NK-92 treated with Interleukin-12 subunit alpha and Interleukin-12 subunit beta, amount 100 ng/mL, for 24 hours (cell line): Measurements from ENCODE around the gene PROP1.
"Not testable (repeated sequence)": the region's sequence is repeated elsewhere in the genome, so short reads cannot be mapped to it uniquely, and the experiment has no call there.

Source experiments
- DNase-seq: peaks from one replicate; lab custom pipeline; 2025; lab: John Stamatoyannopoulos, UW

Gene PROP1

DNA sequence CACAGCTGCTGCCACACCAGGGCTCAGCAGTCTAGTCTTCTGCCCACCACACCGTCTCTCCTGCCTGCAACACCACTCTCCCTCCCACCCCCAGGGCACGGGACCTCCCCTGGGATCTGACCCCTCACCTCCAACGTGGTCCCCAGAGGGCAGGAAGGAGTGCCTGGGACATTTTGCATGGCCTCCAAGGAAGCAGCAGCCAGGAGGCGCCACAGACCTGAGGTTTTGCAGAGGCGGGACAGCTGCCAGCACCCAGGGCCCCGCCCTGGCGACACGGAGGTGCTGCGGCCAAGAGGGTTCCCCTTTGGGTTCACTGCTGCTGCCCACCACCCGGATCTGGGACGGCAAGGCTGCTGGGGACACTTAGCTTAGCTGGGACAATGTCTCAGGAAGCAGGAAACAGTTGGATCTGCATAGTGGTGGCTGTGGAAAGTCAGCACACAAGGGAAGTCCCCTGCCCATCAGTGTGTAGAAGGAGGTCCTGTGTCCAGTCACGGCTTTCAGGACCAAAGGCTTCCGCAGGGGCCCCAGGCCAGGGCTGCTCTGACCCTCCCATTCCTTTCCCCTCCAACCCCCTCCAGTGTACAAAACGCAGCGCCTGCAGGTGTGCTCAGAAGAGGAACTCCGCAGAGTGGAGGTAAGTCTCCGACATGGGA lies 13.8 kb downstream of the PROP1 start:
- no peak for DNase-seq

DNA sequence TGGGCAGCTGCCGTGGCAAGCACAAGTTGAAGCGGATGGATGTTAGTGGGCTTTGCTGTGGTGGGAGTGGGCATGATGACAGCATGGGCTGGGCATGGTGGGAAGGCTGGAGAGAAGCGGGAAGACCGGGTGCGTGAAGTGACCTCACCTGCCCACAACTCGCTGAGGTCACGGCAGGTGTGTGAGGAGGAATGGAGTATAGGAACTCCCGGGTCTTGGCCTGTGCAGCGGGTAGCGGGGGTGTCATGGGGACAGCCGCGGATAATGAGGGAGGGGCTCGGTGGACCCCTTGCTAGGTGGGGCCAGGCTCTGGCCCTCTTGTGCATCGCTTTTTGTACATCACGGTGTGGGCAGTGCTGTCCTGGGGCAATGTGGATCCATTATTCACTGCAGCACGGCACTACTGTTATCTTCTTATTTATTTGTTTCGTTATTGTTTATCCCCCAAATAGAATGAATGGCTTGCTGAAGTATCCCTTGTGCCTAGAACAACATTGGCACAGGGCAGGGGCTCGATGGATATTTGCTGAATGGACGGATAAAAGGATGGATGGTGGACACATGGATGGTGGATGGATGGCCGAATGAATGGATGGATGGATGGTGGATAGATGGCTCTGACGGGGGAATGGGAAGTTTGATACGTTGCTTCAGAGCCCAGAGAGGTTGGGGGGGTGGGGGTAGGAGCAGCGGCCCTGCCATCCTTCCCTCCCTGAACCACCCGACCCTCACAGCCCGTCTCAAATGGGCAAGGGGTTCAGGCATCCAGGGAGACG lies 14.6 kb downstream of the PROP1 start:
- DNase-seq = no peak

DNA sequence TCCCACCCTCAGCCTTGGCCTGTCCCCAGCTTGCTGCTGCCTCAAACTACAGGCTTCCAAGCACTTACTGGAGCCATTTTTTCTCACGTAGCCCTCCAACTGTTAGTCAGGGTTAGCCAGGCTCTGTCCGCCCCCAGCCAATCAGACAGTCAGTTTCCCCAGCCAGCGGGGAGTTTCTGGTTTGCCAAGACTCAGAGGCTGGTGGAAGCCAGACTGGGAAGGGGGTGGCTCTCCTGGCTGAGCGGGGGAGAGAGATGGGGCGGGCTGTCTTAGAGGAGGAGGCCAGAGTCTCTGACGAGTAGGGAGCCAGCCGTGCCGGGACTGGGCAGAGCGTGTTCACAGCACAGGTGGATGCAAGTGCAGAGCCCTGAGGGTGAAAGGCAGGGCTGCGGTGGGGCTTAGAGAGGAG lies 15.3 kb downstream of the PROP1 start:
- DNase-seq = no peak

DNA sequence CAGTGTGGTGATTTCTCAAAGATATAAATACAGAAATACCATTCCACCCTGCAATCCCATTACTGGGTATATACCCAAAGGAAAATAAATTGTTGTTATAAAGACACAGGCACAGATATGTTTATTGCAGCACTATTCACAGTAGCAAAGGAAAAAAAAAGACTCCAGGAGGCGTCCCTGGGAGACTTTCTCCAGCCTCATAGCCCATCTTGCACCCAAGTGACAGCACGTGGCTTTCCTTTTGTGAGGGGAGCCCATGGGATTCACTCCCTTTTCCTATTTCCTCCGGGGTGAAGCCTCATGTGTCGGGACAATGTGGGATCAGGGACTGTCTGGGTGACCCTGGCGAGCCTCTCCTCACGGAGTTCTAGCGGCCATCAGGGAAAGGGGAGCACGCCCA lies 18.4 kb downstream of the PROP1 start:
- DNase-seq = not testable (repeated sequence)

DNA sequence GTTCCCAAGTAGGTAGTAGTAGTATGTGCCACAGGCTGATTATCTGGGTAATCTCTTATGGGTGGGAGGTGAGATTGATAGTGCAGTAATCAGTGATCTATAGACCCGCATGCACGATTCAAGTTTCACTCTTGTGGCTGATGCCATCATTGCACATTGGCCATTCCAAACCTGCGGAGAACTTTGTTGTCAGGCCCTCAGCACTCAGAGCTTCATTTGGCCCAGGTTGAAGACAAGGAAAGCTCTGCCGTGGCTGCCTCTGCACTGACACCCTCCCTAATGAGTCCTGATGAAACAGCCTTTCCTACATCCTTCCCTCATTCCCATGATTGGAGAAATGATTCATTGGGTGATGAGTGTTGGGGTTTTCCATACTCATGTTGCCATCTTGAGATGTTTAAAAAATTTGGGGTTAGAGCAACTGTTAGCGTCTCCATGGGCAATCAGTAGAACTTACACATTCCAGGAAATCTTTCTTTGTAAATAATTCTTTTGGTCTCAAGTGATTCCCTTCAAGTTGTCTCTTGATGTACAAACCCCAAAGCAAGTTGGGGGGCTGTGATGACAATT lies 22.9 kb downstream of the PROP1 start:
- DNase-seq = no peak

DNA sequence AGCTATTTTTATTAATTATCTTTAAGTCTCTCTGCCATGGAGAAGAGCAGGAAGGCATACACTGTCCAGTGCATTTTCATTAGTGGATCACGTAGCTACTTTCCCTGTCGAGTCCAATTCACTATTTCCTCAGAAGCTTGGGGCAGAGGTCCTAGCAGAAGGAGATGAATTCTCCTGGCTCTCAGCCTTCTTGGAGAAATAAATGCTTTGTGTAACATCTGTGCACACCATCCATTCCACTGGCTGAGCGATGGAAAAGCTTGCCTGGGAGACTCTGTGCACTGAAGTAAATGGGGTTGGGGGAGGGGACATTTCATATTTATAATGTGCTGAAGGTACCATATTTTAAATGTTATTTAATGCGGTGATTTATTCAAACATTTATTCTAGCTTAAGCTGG lies 23.4 kb downstream of the PROP1 start:
- DNase-seq = no peak

DNA sequence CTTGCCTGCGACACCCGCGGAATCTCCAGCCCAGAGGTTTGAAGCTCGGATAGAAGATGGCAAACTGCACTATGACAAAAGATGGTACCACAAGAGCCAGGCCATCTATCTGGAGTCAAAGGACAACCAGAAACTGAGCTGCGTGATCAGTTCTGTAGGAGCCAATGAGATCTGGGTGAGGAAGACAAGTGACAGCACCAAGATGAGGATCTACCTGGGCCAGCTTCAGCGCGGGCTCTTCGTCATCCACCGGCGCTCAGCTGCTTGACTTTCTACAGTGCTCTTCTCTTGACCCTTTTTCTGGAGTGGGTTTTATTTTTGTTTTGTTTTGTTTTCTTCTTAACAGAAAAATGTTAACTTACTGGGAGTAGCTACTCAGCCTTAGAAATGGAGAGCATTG lies 24.0 kb downstream of the PROP1 start:
- DNase-seq = not testable (repeated sequence)

DNA sequence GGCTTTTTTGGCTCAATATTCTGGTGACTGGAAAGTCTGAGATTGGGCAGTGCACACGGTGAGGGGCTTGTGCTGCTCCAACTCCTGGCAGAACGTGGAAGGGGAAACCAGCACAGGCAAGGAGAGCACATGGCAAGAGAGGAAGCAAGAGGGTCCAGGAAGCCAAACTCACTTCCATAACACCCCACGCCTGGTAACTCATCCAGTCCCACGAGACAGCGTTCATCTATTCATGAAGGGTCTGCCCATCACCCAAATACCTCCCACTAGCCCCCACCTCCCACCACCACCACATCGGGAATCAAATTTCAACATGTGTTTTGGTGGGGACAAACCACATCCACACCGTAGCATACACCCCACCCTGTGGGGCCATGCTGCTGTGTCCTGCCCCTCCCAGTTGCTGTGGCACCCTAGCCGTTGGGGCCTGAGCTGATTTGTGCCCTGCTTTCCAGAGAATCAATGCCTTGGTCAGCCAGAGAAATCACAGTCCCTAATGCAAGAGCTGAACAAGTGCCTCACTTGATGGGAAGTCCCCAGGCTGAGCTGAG lies 27.3 kb downstream of the PROP1 start:
- no peak for DNase-seq

DNA sequence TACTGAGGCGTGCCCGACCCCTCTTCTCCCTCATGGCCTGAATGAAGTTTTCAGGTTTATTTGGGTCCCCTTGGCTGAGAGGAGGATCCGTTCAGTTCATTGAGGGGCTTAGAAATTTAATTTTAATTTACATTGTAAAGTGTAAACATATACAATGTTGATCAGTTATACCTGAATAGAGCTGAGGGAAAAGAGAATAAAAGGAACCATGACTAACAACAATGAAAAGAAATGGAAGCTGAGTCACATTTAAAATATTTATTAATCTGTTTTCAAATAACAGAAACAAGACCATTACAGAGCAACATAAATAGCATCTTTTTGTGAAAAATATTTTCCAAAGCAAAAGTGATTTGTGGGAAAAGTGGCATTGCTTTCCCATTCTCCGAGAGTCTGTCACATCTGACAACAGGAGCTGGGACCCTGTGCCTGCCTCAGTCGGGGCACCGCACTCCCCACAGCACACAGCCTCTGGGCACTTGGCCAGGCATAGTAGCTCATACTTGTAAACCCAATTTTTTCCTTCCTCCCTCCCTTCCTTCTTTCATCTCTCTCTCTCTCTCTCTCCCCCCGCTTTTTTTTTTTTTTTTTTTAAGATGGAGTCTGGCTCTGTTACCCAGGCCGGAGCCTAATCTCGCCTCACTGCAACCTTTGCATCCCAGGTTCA lies 28.7 kb downstream of the PROP1 start:
- no peak for DNase-seq

DNA sequence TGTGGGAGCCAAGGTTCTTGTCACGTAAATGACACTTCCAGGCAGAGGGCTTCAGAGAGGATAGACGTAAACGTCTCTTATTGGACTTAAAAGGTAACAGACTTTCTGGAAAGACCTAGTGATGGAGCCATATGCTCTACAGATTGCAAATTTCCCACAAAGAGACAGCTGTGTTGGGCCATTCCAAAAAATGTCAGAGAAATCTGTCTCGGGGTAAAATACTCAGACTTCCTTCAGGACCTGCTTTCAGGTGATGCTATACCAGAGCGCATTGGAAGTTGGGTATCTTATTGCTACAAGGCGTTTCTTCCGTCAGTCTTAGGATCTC lies 29.2 kb downstream of the PROP1 start:
- no peak for DNase-seq

DNA sequence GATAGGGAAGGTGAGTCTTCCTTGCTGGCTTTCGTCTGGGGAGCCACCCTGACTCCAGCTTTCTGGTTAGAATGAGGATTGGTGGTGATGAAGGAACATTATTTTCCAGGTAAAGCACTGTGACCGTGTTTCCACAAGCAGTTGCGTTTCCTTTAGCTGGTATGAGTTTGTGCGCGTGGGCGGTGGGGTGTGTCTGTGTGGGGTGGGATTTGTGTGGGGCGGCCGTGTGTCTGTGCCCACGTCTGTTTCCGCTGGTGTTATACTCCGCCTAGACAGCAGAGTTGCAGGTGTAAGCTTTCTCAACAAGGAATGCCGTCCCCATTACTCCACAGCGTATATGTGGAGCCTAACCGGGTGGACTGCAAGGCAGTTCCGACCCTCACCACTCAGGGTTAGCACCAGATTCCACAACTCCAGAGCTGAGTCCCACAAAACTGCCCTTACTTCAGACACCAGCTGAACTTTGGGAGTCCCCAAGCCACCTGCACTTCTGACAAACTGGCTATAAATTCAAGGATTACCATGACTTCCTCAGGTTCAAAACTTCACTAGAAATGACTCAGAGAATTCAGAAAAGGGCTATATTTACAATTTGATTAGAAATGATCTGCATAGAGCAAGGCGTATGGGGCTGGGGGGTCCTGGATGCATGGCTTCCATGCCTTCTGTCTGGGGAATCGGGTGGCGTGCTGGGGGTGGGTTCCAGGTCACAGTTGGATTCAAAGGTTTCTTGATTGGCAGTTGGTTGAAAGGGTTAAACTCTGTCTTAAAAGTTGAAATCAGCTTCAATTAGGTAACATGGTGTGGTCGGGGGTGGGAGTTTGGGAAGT lies 29.8 kb downstream of the PROP1 start:
- no peak for DNase-seq

DNA sequence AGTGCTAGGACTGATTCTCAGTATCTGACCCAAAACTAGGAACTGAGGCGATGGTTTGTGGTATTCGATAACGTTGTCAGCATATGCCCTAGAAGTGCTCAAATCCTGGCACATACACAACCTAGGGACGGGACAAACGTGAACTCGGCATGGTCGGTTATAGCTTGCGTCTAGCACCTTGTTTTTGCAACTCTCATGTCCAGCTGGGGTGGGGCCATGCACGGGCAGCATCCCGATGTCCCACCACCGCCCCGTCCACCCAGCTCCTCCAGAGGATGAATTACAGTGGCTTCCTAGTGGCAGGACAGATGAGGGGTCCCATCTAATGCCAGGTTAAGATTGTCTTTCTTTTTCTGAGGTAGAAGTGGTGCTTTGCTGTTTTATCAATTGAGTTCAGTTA lies 31.6 kb downstream of the PROP1 start:
- DNase-seq = no peak

DNA sequence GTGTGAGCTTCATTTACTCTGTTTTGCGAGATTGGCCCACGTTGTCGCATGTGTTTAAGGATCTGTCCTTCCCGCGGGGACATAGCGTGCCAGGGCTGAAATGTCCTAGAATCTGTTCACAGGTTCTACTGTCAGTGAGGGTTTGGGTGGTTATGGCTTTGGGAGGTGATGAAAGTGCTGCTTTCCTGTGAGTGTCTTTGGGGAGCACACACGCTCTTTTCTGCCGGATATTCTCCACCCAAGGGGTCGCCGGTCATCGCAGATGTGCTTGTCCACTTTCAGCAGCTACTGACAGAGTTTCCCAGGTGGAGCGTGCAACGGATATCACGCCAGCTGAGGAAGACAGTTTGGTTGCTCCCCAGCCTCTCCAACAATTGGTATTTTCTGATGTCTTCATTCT lies 32.1 kb downstream of the PROP1 start:
- DNase-seq = no peak

DNA sequence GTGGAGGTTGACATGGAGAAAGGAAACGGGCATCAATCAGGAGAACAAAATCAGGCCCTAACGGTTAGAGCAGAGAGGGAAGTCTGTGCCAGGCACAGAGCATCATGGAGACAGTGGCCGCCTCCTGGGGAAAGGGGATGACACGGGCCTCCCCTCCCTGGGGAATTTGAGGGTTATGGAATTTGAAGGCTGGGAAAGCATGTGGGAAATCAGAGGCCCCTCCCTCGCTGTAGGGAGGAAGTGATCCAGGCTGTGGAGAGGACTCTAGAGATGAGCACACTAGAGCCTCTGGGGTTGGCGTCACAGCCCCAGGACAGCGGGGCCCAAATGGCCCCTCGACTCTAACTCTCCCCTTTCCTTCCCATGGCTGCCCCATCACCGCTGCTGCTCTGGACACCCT lies 36.7 kb downstream of the PROP1 start:
- no peak for DNase-seq

DNA sequence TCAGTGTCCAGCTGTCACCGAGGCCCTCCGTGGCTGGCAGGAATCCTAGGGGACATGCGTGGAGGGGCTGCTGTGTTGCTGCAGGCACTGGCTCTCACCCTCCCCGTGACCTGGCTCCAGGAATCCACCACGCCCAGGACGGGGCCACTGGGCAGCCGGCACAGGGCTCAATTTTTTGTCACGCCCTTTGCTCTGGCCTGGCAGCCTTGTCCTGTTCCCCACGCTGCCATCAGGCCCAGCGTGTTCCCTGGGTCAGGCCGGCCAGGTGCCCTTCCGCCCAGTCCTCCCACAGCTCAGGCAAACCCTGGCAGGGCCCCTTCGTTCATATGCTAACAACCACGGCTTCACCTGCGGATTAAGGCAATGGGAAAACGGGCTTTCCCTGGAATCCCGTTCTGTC lies 37.3 kb downstream of the PROP1 start:
- no peak for DNase-seq

DNA sequence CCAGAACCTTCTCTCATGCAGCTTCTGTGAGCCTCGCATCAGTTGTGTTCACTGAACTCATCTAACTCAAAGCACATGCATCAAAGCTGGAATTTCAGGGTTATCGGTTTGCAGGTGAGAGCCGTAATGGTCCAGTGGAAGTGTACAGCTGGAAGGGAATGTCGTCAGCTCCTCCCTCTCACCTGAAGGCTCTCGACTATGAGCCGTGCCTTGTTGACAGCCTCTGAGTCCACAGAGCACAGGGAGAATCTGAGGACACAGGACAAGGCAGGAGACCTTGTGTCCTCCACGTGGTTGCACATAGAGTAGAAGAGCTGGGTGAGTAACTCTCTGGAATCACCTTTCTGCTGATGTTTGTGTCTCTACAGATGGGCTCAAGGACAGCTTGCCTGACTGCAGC lies 38.8 kb downstream of the PROP1 start:
- DNase-seq = no peak

DNA sequence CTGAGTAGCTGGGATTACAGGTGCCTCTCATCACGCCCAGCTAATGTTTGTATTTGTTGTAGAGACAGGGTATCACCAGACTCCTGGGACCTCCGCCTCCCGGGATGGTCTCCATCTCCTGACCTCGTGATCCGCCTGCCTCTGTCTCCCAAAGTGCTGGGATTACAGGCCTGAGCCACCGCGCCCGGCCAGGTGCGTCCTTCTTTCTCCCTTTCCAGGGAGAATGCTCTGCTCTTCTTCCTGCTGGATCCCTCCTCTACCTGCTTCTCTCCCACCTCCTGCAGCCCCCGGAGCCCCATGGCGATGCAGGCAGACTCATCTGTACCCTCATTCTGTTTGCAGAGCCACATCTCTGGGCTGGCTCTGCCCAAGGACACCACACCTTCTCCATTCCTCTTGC lies 42.9 kb downstream of the PROP1 start:
- not testable (repeated sequence) for DNase-seq

DNA sequence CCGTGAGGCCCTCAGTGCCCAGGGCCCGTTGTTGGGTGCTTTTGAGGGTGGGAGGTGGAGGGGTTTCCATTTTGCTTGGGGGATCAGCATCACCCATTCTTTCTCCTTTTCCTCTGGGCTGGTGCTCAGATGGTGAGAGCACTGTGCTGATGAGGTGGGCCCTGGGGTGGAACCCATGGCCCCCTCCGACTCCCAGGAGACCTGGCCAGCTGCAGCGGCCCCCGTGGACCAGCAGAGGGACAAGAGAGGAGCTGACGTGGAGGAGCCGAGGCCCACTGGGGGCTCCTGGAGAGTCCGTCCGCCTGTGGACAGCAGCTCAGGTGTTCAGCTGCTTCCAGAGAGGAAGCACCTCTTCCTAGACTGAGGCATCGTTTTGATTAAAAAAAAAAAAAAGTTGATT lies 46.4 kb downstream of the PROP1 start:
- not testable (repeated sequence) for DNase-seq

DNA sequence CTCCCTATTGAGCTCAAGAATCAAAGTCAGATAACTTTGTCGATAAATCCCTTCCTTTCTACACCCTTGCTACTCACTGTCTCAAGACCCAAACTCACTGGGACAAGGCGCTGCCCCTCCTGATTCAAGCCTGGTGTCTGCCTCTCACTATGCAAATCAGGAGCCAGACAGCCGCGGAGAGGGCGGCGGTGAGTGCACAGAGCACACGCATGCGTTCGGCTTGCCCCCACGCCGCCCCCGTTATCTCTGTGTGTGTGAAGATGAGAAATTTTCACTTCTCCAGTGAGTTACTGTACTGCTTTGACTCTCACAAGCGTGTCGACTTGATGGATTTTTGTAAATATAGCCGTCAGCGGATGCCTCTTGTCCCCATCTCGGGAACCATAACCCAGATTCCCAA lies 47.0 kb downstream of the PROP1 start:
- DNase-seq = not testable (repeated sequence)

DNA sequence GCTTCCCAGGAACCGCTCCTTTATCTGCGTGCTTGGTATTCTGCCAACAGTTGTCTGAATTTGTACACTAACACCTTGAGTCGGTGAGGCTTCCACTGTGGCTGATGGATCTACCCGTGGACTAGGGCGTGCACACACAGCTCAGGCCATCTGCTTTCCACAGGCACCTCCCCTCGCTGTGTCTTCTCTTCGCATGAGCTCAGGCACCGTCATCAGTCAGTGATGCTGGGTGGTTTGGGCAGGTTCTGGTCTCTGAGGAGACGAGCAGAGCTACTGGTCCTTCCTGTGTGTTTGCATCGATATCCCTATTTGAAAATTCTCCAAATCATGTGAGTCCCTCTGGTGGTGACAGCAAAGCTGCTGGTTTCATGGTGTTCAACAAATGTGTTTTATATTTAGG lies 48.1 kb downstream of the PROP1 start:
- not testable (repeated sequence) for DNase-seq

DNA sequence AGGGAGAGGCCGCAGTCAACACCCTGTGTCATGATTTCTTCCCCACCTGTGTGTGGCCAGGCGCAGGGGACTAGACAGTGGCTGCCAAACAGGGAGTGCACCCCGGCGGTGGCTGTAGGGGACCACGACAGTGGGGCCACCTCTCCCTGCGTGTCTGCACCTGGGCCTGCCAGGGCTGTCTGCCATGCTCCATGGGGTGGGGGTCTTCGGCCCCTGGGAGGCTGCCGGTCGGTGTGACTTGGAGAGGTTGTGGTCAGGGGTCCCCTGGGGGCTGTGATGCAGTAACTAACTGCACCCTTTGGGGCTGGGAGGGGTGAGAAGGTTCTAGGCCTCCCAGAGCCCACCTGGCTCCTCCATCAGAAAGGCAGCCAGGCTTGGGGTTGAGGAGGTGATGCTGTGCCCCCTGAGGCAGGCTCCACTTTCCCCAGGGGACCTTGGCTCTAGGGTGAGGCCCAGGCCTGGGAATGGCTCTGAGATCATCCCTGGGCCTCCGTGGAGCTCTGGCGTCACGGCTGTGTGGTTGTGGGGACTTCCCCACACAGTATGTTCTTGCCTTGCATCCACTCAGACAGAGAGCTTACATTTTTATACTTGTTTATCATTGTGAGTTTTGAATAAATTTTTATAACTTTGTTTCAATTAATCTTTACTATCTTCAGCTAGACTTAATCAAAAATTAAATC lies 50.3 kb downstream of the PROP1 start:
- DNase-seq = not testable (repeated sequence)
